D721Med (cell line): Measurements from ENCODE around the gene POU3F1.
A peak's percentile ranks its signal among the peaks of the same experiment; 100 is the strongest.

Source experiments
- DNase-seq: peaks from one replicate; pipeline ENCODE4 v3.0.0; 2011; ENCODE audit warnings: low spot score; ENCODE audit not compliant: insufficient read length
- FAIRE-seq: peaks from 2 replicates; lab custom pipeline; 2011; peaks lifted over from hg19 to GRCh38; lab: Jason Lieb, UNC
- CTCF ChIP-seq: IDR thresholded peaks from 2 replicates; pipeline ENCODE4 v1.5.1; 2012; ENCODE audit warnings: mild to moderate bottlenecking, control low read depth; ENCODE audit not compliant: insufficient read depth; ENCODE audit errors: missing control alignments

Gene POU3F1

GRCh38 chr1:38018864-38019343, 27.7 kb downstream of the POU3F1 start:
- no peak for DNase-seq
- FAIRE-seq, result no peak
- TF ChIP-seq CTCF, result peak; percentile 54

GRCh38 chr1:38015978-38016725, 30.4 kb downstream of the POU3F1 start:
- no peak for DNase-seq
- FAIRE-seq, result no peak
- TF ChIP-seq CTCF, result no peak

GRCh38 chr1:38014724-38015424, 31.7 kb downstream of the POU3F1 start:
- TF ChIP-seq CTCF, result no peak
- FAIRE-seq (no peak), DNase-seq (no peak)

GRCh38 chr1:38014171-38014570, 32.4 kb downstream of the POU3F1 start:
- TF ChIP-seq CTCF, result no peak
- no peak for DNase-seq
- FAIRE-seq, result no peak

GRCh38 chr1:38013227-38013622, 33.4 kb downstream of the POU3F1 start:
- TF ChIP-seq CTCF, result no peak
- FAIRE-seq (no peak), DNase-seq (no peak)

GRCh38 chr1:38012363-38013226, 34.0 kb downstream of the POU3F1 start, which contains the start of gene UTP11:
Gene UTP11 (plus strand): TSS chr1:38012734. CDS start chr1:38012803, 69 bp downstream.
- no peak for TF ChIP-seq CTCF
- peak; percentile 57 for DNase-seq
- peak; percentile 41 for FAIRE-seq
